ENCODE data around the gene ZNF292.

- no peak for TF ChIP-seq GATA2 (IDR thresholded peaks at IDR 0.05; ENCODE audit: low read depth, low read length)
- TF ChIP-seq GATA3 (IDR thresholded peaks at IDR 0.05; ENCODE audit: low read depth, low read length), result no peak
Measured at GRCh38 chr6:87155842-87156815, 764 bp downstream of the ZNF292 start.

All from SH-SY5Y (cell line).